NB4 (cell line): ENCODE measurements around the gene SIM2.

Experiments used
- MYC ChIP-seq: IDR thresholded peaks from 2 replicates; pipeline ENCODE4 v1.6.1; 2011; ENCODE audit warnings: low read depth, low read length
- TF ChIP-seq, protein P1 (sequence below): IDR thresholded peaks from one replicate; pipeline ENCODE4 v1.5.1; 2012; ENCODE audit warnings: low read depth, low read length
- TF ChIP-seq, protein P2 (sequence below): IDR thresholded peaks from 2 replicates; pipeline ENCODE4 v1.6.1; 2011; ENCODE audit warnings: low read depth, low read length

DNA sequence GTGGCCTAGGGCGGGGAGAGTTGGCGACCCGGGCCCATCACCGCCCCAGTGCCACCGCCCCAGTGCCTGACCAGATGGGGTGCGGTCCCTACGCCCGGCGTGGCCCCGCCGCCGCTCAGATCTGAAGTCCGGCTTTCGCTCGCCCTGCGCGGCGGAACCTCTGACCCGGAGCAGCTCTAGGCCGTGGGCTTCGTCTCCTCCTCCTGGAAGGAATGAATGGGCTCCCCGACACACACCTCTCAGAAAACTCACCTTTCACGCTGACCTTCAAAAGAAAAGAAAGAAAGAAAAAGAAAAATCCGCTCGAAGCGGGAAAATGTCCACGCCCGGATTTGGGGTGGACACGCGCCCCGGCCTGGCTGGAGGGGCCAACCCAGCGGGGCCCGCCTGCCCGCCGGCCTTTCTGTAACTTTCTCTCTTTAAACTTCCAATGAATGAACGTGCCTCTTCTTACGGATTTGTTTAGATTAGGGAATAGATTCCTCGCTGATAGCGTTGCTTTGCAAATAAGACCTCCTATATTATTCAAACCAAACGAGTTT lies 5.4 kb upstream of the SIM2 start:
- TF ChIP-seq, protein P1, sequence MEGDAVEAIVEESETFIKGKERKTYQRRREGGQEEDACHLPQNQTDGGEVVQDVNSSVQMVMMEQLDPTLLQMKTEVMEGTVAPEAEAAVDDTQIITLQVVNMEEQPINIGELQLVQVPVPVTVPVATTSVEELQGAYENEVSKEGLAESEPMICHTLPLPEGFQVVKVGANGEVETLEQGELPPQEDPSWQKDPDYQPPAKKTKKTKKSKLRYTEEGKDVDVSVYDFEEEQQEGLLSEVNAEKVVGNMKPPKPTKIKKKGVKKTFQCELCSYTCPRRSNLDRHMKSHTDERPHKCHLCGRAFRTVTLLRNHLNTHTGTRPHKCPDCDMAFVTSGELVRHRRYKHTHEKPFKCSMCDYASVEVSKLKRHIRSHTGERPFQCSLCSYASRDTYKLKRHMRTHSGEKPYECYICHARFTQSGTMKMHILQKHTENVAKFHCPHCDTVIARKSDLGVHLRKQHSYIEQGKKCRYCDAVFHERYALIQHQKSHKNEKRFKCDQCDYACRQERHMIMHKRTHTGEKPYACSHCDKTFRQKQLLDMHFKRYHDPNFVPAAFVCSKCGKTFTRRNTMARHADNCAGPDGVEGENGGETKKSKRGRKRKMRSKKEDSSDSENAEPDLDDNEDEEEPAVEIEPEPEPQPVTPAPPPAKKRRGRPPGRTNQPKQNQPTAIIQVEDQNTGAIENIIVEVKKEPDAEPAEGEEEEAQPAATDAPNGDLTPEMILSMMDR = no peak
- TF ChIP-seq, protein P2, sequence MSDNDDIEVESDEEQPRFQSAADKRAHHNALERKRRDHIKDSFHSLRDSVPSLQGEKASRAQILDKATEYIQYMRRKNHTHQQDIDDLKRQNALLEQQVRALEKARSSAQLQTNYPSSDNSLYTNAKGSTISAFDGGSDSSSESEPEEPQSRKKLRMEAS = no peak
- TF ChIP-seq MYC = no peak
